HCEC 1CT (cell line): ENCODE results near the gene ZC3H12C.
A peak's percentile ranks its signal among the peaks of the same experiment; 100 is the strongest.
"Not testable (repeated sequence)": the region's sequence is repeated elsewhere in the genome, so short reads cannot be mapped to it uniquely, and the experiment has no call there.

Experiments used
- DNase-seq: peaks from one replicate; pipeline ENCODE4 v3.0.0-alpha.2; 2017

Gene ZC3H12C

GRCh38 chr11:110092515-110093406 is at the start of gene ZC3H12C:
TSS of gene ZC3H12C (plus strand) at chr11:110093392. CDS start at chr11:110093412, 20 bp downstream.
- DNase-seq = peak; percentile 88

- no peak for DNase-seq
Observed at GRCh38 chr11:110044226-110044968, 48.8 kb upstream of the ZC3H12C start.

- DNase-seq = no peak
Observed at GRCh38 chr11:110046775-110047380, 46.3 kb upstream of the ZC3H12C start.

- DNase-seq = no peak
Observed at GRCh38 chr11:110049501-110050200, 43.5 kb upstream of the ZC3H12C start.

- DNase-seq = no peak
Observed at GRCh38 chr11:110050201-110050506, 43.0 kb upstream of the ZC3H12C start.

GRCh38 chr11:110053848-110054414 is 39.3 kb upstream of the ZC3H12C start:
- DNase-seq = no peak

- DNase-seq = no peak
Observed at GRCh38 chr11:110056956-110057355, 36.2 kb upstream of the ZC3H12C start.

GRCh38 chr11:110059706-110060463 is 33.3 kb upstream of the ZC3H12C start:
- DNase-seq = peak; percentile 88

- no peak for DNase-seq
Observed at GRCh38 chr11:110061296-110061695, 31.9 kb upstream of the ZC3H12C start.

GRCh38 chr11:110062247-110062646 is 30.9 kb upstream of the ZC3H12C start:
- DNase-seq = no peak

- DNase-seq = no peak
Observed at GRCh38 chr11:110065189-110065588, 28.0 kb upstream of the ZC3H12C start.

- DNase-seq = not testable (repeated sequence)
Observed at GRCh38 chr11:110068001-110068400, 25.2 kb upstream of the ZC3H12C start.

GRCh38 chr11:110069158-110069737 is 23.9 kb upstream of the ZC3H12C start:
- peak; percentile 95 for DNase-seq

- peak; percentile 30 for DNase-seq
Observed at GRCh38 chr11:110070176-110070575, 23.0 kb upstream of the ZC3H12C start.

GRCh38 chr11:110071197-110071596 is 22.0 kb upstream of the ZC3H12C start:
- no peak for DNase-seq

- DNase-seq = no peak
Observed at GRCh38 chr11:110072930-110073329, 20.3 kb upstream of the ZC3H12C start.

GRCh38 chr11:110074499-110074898 is 18.7 kb upstream of the ZC3H12C start:
- DNase-seq = no peak

- no peak for DNase-seq
Observed at GRCh38 chr11:110075105-110075846, 17.9 kb upstream of the ZC3H12C start.

- no peak for DNase-seq
Observed at GRCh38 chr11:110075847-110076208, 17.4 kb upstream of the ZC3H12C start.

- peak; percentile 55 for DNase-seq
Observed at GRCh38 chr11:110076371-110076965, 16.7 kb upstream of the ZC3H12C start.
